ENCODE measurements around the gene SNX10.
A peak's percentile ranks its signal among the peaks of the same experiment; 100 is the strongest.
"Not testable (repeated sequence)": the region's sequence is repeated elsewhere in the genome, so short reads cannot be mapped to it uniquely, and the experiment has no call there.

Gene SNX10

GRCh38 chr7:26291699-26292538 lies at the start of gene SNX10:
SNX10 (plus strand) TSS chr7:26291862; CDS start chr7:26346443, 54,581 bp downstream.
- TF ChIP-seq CTCF (conservative IDR thresholded peaks at IDR 0.05) = peak; percentile 57
- peak within 1 kb of the TSS; percentile 75 for H3K27ac ChIP-seq

- TF ChIP-seq CTCF (conservative IDR thresholded peaks at IDR 0.05) = no peak
- no peak overlapping the region for H3K27ac ChIP-seq
These were observed 46.5 kb upstream of the SNX10 start for GRCh38 chr7:26245150-26245549.

GRCh38 chr7:26250239-26250638 lies 41.4 kb upstream of the SNX10 start:
- TF ChIP-seq CTCF (conservative IDR thresholded peaks at IDR 0.05) = no peak
- no peak overlapping the region for H3K27ac ChIP-seq

- not testable (repeated sequence) for H3K27ac ChIP-seq
These were observed 29.8 kb upstream of the SNX10 start for GRCh38 chr7:26261866-26262265.

GRCh38 chr7:26265065-26265464 lies 26.6 kb upstream of the SNX10 start:
- TF ChIP-seq CTCF (conservative IDR thresholded peaks at IDR 0.05) = no peak
- H3K27ac ChIP-seq = no peak overlapping the region

GRCh38 chr7:26265499-26266075 lies 26.1 kb upstream of the SNX10 start:
- no peak for TF ChIP-seq CTCF (conservative IDR thresholded peaks at IDR 0.05)
- no peak overlapping the region for H3K27ac ChIP-seq

- no peak for TF ChIP-seq CTCF (conservative IDR thresholded peaks at IDR 0.05)
- H3K27ac ChIP-seq = no peak overlapping the region
These were observed 24.0 kb upstream of the SNX10 start for GRCh38 chr7:26267601-26268166.

GRCh38 chr7:26275213-26275612 lies 16.4 kb upstream of the SNX10 start:
- no peak overlapping the region for H3K27ac ChIP-seq
- no peak for TF ChIP-seq CTCF (conservative IDR thresholded peaks at IDR 0.05)

Data from VCaP (cell line).